Astrocyte (in vitro differentiated cells and primary cell): ENCODE results near the gene CHTOP.

Experiments used
- EZH2 ChIP-seq: IDR thresholded peaks from 2 replicates; pipeline ENCODE4 v1.6.1; 2012; ENCODE audit warnings: mild to moderate bottlenecking, low read length, inconsistent platforms; ENCODE audit not compliant: insufficient read depth
- TF ChIP-seq, protein P1 (sequence below): IDR thresholded peaks from 2 replicates; pipeline ENCODE4 v1.5.1; 2011; ENCODE audit warnings: low read depth, mild to moderate bottlenecking, inconsistent platforms, low read length, moderate library complexity; ENCODE audit not compliant: insufficient read depth

DNA sequence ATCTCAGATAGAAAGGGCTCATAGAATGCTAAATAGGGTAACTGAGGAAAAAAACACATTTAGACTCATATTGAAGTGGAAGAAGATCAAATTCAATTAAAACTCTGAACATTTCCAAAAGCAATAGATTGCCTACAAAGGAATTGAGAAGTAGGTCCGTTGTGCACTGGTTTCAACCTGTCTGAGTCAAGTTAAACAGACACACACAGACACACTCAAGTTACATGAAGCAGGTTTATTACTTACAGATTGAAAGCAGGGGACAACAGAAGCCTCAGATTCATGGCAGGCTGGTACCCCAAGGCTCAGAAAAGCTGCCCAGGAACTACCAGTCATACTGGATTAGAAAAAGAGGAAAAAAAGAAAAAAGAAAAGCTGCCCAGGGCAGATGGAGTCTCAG is 47.5 kb upstream of the CHTOP start:
- TF ChIP-seq, protein P1, sequence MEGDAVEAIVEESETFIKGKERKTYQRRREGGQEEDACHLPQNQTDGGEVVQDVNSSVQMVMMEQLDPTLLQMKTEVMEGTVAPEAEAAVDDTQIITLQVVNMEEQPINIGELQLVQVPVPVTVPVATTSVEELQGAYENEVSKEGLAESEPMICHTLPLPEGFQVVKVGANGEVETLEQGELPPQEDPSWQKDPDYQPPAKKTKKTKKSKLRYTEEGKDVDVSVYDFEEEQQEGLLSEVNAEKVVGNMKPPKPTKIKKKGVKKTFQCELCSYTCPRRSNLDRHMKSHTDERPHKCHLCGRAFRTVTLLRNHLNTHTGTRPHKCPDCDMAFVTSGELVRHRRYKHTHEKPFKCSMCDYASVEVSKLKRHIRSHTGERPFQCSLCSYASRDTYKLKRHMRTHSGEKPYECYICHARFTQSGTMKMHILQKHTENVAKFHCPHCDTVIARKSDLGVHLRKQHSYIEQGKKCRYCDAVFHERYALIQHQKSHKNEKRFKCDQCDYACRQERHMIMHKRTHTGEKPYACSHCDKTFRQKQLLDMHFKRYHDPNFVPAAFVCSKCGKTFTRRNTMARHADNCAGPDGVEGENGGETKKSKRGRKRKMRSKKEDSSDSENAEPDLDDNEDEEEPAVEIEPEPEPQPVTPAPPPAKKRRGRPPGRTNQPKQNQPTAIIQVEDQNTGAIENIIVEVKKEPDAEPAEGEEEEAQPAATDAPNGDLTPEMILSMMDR: no peak
- no peak for TF ChIP-seq EZH2
